ENCODE results near the gene SLC28A3. TPM values are rescaled to one million over a fixed set of nuclear protein-coding genes. Genes with fewer than 3 reads are reported as not detected.

Gene SLC28A3
- total and polyA plus RNA-seq, 2 of the 8 experiments (the other 6 are each of a cell fraction or from before 2014, with no cell fraction given): 0.02 TPM; not detected in 1

- TF ChIP-seq, protein P1, sequence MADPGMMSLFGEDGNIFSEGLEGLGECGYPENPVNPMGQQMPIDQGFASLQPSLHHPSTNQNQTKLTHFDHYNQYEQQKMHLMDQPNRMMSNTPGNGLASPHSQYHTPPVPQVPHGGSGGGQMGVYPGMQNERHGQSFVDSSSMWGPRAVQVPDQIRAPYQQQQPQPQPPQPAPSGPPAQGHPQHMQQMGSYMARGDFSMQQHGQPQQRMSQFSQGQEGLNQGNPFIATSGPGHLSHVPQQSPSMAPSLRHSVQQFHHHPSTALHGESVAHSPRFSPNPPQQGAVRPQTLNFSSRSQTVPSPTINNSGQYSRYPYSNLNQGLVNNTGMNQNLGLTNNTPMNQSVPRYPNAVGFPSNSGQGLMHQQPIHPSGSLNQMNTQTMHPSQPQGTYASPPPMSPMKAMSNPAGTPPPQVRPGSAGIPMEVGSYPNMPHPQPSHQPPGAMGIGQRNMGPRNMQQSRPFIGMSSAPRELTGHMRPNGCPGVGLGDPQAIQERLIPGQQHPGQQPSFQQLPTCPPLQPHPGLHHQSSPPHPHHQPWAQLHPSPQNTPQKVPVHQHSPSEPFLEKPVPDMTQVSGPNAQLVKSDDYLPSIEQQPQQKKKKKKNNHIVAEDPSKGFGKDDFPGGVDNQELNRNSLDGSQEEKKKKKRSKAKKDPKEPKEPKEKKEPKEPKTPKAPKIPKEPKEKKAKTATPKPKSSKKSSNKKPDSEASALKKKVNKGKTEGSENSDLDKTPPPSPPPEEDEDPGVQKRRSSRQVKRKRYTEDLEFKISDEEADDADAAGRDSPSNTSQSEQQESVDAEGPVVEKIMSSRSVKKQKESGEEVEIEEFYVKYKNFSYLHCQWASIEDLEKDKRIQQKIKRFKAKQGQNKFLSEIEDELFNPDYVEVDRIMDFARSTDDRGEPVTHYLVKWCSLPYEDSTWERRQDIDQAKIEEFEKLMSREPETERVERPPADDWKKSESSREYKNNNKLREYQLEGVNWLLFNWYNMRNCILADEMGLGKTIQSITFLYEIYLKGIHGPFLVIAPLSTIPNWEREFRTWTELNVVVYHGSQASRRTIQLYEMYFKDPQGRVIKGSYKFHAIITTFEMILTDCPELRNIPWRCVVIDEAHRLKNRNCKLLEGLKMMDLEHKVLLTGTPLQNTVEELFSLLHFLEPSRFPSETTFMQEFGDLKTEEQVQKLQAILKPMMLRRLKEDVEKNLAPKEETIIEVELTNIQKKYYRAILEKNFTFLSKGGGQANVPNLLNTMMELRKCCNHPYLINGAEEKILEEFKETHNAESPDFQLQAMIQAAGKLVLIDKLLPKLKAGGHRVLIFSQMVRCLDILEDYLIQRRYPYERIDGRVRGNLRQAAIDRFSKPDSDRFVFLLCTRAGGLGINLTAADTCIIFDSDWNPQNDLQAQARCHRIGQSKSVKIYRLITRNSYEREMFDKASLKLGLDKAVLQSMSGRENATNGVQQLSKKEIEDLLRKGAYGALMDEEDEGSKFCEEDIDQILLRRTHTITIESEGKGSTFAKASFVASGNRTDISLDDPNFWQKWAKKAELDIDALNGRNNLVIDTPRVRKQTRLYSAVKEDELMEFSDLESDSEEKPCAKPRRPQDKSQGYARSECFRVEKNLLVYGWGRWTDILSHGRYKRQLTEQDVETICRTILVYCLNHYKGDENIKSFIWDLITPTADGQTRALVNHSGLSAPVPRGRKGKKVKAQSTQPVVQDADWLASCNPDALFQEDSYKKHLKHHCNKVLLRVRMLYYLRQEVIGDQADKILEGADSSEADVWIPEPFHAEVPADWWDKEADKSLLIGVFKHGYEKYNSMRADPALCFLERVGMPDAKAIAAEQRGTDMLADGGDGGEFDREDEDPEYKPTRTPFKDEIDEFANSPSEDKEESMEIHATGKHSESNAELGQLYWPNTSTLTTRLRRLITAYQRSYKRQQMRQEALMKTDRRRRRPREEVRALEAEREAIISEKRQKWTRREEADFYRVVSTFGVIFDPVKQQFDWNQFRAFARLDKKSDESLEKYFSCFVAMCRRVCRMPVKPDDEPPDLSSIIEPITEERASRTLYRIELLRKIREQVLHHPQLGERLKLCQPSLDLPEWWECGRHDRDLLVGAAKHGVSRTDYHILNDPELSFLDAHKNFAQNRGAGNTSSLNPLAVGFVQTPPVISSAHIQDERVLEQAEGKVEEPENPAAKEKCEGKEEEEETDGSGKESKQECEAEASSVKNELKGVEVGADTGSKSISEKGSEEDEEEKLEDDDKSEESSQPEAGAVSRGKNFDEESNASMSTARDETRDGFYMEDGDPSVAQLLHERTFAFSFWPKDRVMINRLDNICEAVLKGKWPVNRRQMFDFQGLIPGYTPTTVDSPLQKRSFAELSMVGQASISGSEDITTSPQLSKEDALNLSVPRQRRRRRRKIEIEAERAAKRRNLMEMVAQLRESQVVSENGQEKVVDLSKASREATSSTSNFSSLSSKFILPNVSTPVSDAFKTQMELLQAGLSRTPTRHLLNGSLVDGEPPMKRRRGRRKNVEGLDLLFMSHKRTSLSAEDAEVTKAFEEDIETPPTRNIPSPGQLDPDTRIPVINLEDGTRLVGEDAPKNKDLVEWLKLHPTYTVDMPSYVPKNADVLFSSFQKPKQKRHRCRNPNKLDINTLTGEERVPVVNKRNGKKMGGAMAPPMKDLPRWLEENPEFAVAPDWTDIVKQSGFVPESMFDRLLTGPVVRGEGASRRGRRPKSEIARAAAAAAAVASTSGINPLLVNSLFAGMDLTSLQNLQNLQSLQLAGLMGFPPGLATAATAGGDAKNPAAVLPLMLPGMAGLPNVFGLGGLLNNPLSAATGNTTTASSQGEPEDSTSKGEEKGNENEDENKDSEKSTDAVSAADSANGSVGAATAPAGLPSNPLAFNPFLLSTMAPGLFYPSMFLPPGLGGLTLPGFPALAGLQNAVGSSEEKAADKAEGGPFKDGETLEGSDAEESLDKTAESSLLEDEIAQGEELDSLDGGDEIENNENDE (IDR thresholded peaks at IDR 0.05; ENCODE audit: insufficient replicate concordance, low read length): no peak
- no peak for TF ChIP-seq SIX5 (IDR thresholded peaks at IDR 0.05; ENCODE audit: low read depth, low read length)
Observed at GRCh38 chr9:84254972-84255371, 85.6 kb downstream of the SLC28A3 start (continued).
